SH-SY5Y (cell line): Measurements from ENCODE around the gene TBC1D19.

Experiments used
- GATA2 ChIP-seq: IDR thresholded peaks from 2 replicates; pipeline ENCODE4 v1.6.1; 2011; ENCODE audit warnings: mild to moderate bottlenecking, low read depth, low read length
- GATA3 ChIP-seq: IDR thresholded peaks from 2 replicates; pipeline ENCODE4 v1.6.1; 2011; ENCODE audit warnings: low read depth, mild to moderate bottlenecking, low read length, moderate library complexity

TBC1D19 gene

GRCh38 chr4:26732356-26732755, 148.5 kb downstream of the TBC1D19 start:
- TF ChIP-seq GATA3 (no peak), GATA2 (no peak)

GRCh38 chr4:26736621-26737020, 152.7 kb downstream of the TBC1D19 start:
- TF ChIP-seq GATA2 = no peak
- TF ChIP-seq GATA3 = no peak

- TF ChIP-seq GATA3 (no peak), GATA2 (no peak)
Observed at GRCh38 chr4:26737385-26737784, 153.5 kb downstream of the TBC1D19 start.

DNA sequence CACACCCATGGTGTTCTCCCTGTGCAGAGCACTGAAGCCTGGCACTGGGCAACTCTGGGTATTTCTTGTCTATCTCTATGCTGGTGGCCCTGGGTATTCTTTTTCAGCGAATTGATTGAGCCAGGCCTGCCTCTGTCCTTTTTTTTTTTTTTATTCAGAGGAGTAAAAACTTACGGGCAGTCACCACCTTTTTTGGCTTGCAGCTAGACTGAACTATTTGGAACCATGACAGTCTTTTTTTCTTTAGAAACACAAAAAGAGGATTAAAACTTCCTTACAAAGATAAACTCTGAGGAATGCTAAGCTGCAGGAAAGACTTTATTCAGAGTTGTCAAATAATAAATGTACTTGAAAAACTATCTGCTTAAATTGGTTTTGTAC, 157.6 kb downstream of the TBC1D19 start:
- TF ChIP-seq GATA2 = no peak
- TF ChIP-seq GATA3 = no peak

DNA sequence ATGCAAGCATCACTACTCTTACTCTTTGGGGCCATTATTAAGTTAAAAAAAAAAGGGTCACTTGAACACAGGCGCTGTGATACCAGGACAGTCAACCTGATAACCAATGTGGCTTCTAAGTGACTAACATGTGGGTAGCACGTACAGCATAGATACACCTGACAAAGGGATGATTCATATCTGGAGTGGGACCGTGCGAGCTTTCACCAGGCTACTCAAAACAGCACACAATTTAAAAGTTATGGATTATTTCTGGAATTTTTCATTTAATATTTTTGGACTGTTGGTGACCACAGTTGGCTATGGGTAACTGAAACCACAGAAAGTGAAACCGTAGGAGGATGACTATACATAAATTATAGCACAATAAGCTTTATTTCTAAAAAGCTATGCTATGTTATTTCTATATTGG, 162.9 kb downstream of the TBC1D19 start:
- TF ChIP-seq GATA2 = no peak
- no peak for TF ChIP-seq GATA3

DNA sequence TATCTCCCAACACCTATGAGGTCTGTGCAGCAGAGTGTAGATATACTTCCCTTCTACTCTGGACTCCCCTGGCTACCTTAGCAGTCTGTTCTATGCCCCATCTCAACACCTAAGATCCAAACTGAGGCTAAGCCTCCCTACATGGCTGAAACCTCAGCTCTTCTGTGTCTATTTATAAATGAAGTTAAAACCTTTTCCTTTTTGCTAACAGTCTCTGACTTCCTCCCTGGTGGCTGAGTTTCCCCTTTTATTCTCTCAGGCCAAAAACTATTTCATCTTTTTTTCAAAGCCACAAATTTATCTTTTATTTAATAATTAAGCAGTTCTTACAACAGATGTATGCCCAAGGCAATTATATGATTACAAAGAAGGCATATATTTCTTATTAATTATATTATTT, 164.9 kb downstream of the TBC1D19 start:
- TF ChIP-seq GATA3 (no peak), GATA2 (no peak)

- TF ChIP-seq GATA2 (no peak), GATA3 (no peak)
Observed at GRCh38 chr4:26749867-26750266, 166.0 kb downstream of the TBC1D19 start.

DNA sequence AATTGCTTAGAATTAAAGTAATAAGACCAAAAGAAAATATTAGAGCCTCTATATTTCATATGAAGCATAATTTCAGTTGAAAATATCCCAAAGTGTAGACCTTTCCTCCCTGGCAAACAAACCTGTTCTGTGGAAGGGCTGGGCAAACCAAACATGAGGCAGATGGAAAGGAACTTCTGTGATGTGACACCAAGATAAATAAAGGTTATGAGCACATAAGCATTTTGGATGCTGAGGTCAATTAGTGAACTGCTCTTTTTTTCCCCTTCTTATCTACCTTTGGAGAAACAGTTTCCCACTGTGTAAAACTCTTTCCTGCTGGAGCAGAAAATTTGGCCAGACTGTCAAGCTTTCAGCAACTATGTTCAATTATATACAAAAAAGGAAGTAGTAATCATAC, 167.1 kb downstream of the TBC1D19 start:
- TF ChIP-seq GATA3 (no peak), GATA2 (no peak)

GRCh38 chr4:26751838-26752237, 168.0 kb downstream of the TBC1D19 start:
- no peak for TF ChIP-seq GATA3
- no peak for TF ChIP-seq GATA2

GRCh38 chr4:26753187-26753586, 169.3 kb downstream of the TBC1D19 start:
- TF ChIP-seq GATA2 (no peak), GATA3 (no peak)

- TF ChIP-seq GATA3 = no peak
- TF ChIP-seq GATA2 = no peak
Observed at GRCh38 chr4:26753617-26754016, 169.7 kb downstream of the TBC1D19 start.

DNA sequence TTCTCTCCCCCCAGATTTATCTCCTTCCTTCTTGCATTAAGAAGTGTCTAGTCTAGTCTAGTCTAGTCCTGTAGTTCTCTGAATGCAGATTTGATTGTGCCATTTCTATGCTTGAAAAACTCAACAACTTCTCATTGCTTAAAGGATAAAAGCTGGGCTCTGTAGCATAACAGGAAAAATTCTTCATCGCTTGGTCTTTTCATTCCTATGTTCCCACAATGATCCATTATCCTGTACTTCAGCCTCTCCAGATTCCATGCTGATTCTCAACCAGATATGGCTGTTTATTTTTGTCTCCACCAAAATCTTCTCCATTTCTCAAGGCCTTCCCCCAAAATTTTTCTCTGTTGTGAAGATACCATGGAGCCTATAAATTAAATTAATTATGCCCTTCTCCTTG, 173.9 kb downstream of the TBC1D19 start:
- no peak for TF ChIP-seq GATA3
- no peak for TF ChIP-seq GATA2

DNA sequence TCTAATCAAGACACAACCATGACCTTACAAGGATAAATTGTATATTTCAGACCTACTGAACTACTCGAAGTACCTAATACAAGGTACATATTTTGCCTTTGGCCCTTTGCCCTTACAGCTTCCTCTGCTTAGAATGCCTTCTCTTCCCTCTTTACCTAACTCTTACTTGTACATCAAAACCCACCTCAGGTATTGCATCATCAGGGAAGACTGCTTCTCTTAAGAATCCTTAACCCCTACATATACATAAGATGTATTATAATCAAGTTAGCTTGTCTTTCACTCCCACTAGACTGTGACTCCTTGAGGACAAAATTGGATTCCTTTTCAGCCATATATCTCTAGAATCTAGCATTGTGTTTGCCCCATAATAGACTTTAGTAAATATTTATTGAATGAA, 175.0 kb downstream of the TBC1D19 start:
- TF ChIP-seq GATA3 (no peak), GATA2 (no peak)

DNA sequence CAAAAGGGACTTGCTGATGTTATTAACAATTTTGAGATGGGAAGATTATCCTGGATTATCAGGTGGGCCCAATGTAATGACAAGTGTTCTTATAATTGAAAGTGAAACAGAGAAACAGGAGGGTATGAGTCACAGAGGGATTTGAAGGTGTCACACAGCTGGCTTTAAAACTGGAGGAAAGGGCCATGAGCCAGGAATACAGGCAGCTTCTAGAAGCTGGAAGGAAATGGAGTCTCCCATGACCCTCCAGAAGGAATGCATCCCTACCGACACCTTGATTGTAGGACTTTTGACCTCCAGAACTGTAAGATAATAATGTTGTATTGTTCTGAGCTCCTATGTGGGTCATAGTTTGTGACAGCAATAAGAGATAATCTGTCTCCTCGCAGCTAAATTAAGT, 178.8 kb downstream of the TBC1D19 start:
- TF ChIP-seq GATA3 = no peak
- TF ChIP-seq GATA2 = no peak

DNA sequence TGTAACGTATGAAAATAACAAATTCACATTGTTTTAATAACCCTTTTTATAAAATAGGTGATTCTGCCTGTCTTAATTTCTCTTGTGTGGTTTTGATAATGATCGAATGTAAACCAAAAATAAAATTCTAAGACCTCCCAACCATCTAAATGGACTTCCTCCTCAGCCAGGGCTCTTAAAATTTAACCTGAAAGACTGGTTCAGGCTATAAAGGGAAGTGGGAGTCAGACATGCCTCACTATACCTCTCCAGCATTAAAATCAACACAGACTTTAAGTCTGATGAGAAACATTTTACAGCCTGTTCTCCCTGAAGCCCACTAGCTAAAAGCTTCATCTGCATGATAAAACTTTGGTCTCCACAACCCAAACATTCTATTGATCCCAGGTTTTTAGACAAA, 179.2 kb downstream of the TBC1D19 start:
- TF ChIP-seq GATA3 (no peak), GATA2 (no peak)

- TF ChIP-seq GATA2 = no peak
- TF ChIP-seq GATA3 = no peak
Observed at GRCh38 chr4:26763648-26764047, 179.8 kb downstream of the TBC1D19 start.
